ENCODE measurements around the gene SLC1A3.
"Not testable (repeated sequence)": the region's sequence is repeated elsewhere in the genome, so short reads cannot be mapped to it uniquely, and the experiment has no call there.

SLC1A3 gene

GRCh38 chr5:36631620-36632362 is 25.4 kb downstream of the SLC1A3 start:
- DNase-seq: no peak

GRCh38 chr5:36632363-36632664 is 25.9 kb downstream of the SLC1A3 start:
- DNase-seq: no peak

GRCh38 chr5:36635721-36636390 is 29.4 kb downstream of the SLC1A3 start:
- DNase-seq: no peak

- no peak for DNase-seq
These were observed 30.7 kb downstream of the SLC1A3 start for GRCh38 chr5:36637101-36637500.

- DNase-seq: no peak
These were observed 31.1 kb downstream of the SLC1A3 start for GRCh38 chr5:36637516-36637915.

- no peak for DNase-seq
These were observed 31.6 kb downstream of the SLC1A3 start for GRCh38 chr5:36638056-36638455.

GRCh38 chr5:36640949-36641348 is 34.5 kb downstream of the SLC1A3 start:
- no peak for DNase-seq

- no peak for DNase-seq
These were observed 35.0 kb downstream of the SLC1A3 start for GRCh38 chr5:36641431-36641830.

GRCh38 chr5:36642089-36642488 is 35.7 kb downstream of the SLC1A3 start:
- no peak for DNase-seq

GRCh38 chr5:36643162-36643561 is 36.8 kb downstream of the SLC1A3 start:
- DNase-seq: no peak

GRCh38 chr5:36643841-36644240 is 37.4 kb downstream of the SLC1A3 start:
- not testable (repeated sequence) for DNase-seq

GRCh38 chr5:36644727-36645126 is 38.3 kb downstream of the SLC1A3 start:
- no peak for DNase-seq

GRCh38 chr5:36646100-36646499 is 39.7 kb downstream of the SLC1A3 start:
- DNase-seq: no peak

- no peak for DNase-seq
These were observed 40.2 kb downstream of the SLC1A3 start for GRCh38 chr5:36646507-36647023.

GRCh38 chr5:36647046-36647445 is 40.6 kb downstream of the SLC1A3 start:
- no peak for DNase-seq

- no peak for DNase-seq
These were observed 42.0 kb downstream of the SLC1A3 start for GRCh38 chr5:36648426-36648825.

- DNase-seq: no peak
These were observed 45.6 kb downstream of the SLC1A3 start for GRCh38 chr5:36651761-36652685.

GRCh38 chr5:36653044-36653705 is 46.8 kb downstream of the SLC1A3 start:
- DNase-seq: no peak

GRCh38 chr5:36654564-36654963 is 48.2 kb downstream of the SLC1A3 start:
- DNase-seq: no peak

- DNase-seq: no peak
These were observed 48.8 kb downstream of the SLC1A3 start for GRCh38 chr5:36655161-36655560.

GRCh38 chr5:36656556-36656955 is 50.1 kb downstream of the SLC1A3 start:
- no peak for DNase-seq

GRCh38 chr5:36657563-36657995 is 51.2 kb downstream of the SLC1A3 start:
- DNase-seq: no peak

Measured in stimulated activated naive CD4-positive, alpha-beta T cell treated with Interleukin-2 at 50 U/mL for 16 hours (primary cell).